A673 (cell line): ENCODE results near the gene ZNF362.

Experiments
- CTCF ChIP-seq: fragments of 300-800, 200-600 bp; sonication (generic); conservative IDR thresholded peaks from 2 replicates; pipeline ENCODE4 v1.5.1; 2017; ENCODE audit warnings: low read depth, mild to moderate bottlenecking, antibody characterized with exemption, low read length, moderate library complexity, mixed read lengths
- EZH2 ChIP-seq: fragments of 200-600 bp; sonication (generic); IDR thresholded peaks from 2 replicates; pipeline ENCODE4 v1.6.1; 2017; ENCODE audit warnings: borderline replicate concordance, low read depth, mild to moderate bottlenecking, mixed read lengths, antibody characterized with exemption, low read length; ENCODE audit not compliant: poor library complexity, severe bottlenecking

GRCh38 chr1:33332357-33332789 lies 76.1 kb downstream of the ZNF362 start:
- TF ChIP-seq CTCF (no peak), EZH2 (no peak)
